Stomach smooth muscle (tissue), 2 donors: ENCODE results near the gene BACH1.
"Not testable (repeated sequence)": the region's sequence is repeated elsewhere in the genome, so short reads cannot be mapped to it uniquely, and the experiment has no call there.

Experiments used
- H3K27ac ChIP-seq: one replicate; pipeline ENCODE4 v1.7.0; 2013; ENCODE audit warnings: mild to moderate bottlenecking, low read length, inconsistent platforms
- H3K27me3 ChIP-seq, 2 donors: one replicate each; pipeline ENCODE4 v1.7.0; 2013; ENCODE audit warnings: low read length in 2 of 2; ENCODE audit not compliant: insufficient read depth in 2 of 2, control insufficient read depth in 1 of 2
- H3K36me3 ChIP-seq, 2 donors: one replicate each; pipeline ENCODE4 v1.7.0; 2013; ENCODE audit warnings: low read length in 2 of 2; ENCODE audit not compliant: control insufficient read depth in 2 of 2, insufficient read depth in 2 of 2
- H3K4me1 ChIP-seq: one replicate; pipeline ENCODE4 v1.7.0; 2013; ENCODE audit warnings: low read length; ENCODE audit not compliant: control insufficient read depth, insufficient read depth
- H3K4me3 ChIP-seq, 2 donors: one replicate each; pipeline ENCODE4 v1.7.0; 2013; ENCODE audit warnings: low read length in 2 of 2
- H3K9ac ChIP-seq, 2 donors: one replicate each; pipeline ENCODE4 v1.7.0; 2013; ENCODE audit warnings: low read length in 2 of 2, mild to moderate bottlenecking in 1 of 2
- H3K9me3 ChIP-seq, 2 donors: one replicate each; pipeline ENCODE4 v1.7.0; 2013; ENCODE audit warnings: low read length in 2 of 2; ENCODE audit not compliant: control insufficient read depth in 2 of 2
- donor health status: healthy.
- donor health status: Pancreatic carcinoma.

The BACH1 gene

DNA sequence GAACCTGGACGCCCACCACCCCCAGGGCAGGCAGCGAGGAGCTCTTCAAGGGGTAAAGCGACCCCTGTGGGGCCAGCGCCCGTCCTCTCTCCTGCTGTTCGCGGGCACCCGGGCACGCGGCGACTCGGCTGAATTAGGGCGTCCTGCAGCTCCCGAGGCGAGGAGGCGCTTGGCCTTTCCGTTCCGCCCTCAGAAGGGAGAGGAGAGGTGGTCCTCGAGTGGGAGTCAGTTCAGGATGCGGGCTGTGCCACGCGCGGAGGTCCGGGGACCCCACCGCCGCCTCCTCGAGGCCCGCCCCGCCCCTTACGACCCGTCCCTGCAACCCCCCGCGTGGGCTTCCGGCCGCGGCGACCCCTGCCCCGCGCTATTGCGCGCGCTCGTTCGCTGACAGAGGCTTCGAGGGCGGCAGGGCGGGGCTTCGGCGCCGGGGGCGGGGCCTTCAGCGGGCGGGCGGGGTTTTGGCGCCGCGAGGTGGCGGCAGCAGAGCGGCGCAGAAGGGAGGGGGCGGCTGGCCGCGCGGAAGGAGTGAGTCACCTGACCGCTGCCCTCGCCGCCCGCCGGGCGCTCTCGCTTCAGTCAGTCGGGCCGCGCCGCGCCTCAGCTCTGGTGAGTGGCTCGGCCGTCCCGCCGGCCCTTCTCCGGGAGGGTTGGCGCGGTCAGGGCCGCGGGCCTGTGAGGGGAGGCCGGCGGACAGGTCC lies at the start of gene BACH1:
Gene BACH1 (plus strand): TSS at position 575 of the 698 bp plus-strand sequence. CDS start 22,359 bp downstream, outside the sequence.
- Histone ChIP-seq H3K9ac (peak within 1 kb of the TSS; percentile 83 to 84), H3K4me3 (peak within 1 kb of the TSS; percentile 95 to 97), H3K27ac (peak within 1 kb of the TSS; percentile 25), H3K36me3 (no peaks in the 10 kb centered on the region), H3K9me3 (no peaks in the 10 kb centered on the region), H3K4me1 (peaks cover 29% of the 10 kb centered on the region), H3K27me3 (no peaks in the 10 kb centered on the region)

DNA sequence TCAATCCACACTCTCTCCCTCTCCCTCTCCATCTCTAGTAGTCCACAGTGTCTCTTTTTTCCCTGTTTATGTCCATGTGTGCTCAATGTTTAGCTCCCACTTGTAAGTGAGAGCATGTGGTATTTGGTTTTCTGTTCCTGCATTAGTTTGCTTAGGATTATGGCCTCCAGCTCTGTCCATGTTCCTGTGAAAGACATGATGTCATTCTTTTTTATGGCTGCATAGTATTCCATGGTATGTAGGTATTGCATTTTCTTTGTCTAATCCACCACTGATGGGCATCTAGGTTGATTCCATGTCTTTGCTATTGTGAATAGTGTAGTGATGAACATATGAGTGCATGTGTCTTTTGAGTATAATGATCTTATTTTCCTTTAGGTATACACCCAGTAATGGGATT lies 49.4 kb upstream of the BACH1 start:
- not testable (repeated sequence) for H3K4me3 ChIP-seq, H3K27ac ChIP-seq, H3K36me3 ChIP-seq, H3K9me3 ChIP-seq, H3K4me1 ChIP-seq, H3K9ac ChIP-seq, H3K27me3 ChIP-seq

DNA sequence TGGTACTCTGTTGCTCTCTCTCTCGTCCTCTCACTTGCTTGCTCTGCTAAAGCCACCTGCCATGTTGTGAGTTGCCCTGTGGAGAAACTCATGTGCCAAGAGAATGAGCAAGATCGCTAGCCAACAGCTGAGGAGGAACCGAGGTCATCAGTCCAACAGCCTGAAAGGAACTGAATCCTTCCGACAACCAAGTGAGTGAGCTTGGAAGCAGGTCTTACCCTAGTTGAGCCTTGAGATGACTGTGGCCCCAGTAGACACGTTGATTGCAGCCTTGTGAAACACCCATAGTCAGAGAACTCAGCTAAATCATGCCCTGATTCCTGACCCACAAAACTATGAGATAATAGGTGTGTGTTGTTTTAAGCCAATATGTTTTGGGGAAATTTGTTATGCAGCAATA lies 48.1 kb upstream of the BACH1 start:
- H3K4me1 ChIP-seq: no peaks in the 10 kb centered on the region
- no peaks in the 10 kb centered on the region for H3K27me3 ChIP-seq
- no peaks in the 10 kb centered on the region for H3K36me3 ChIP-seq
- no peak overlapping the region for H3K4me3 ChIP-seq
- H3K9ac ChIP-seq: no peak overlapping the region
- peaks cover 3 to 8% of the 10 kb centered on the region in 2 donors for H3K9me3 ChIP-seq
- no peak overlapping the region for H3K27ac ChIP-seq

DNA sequence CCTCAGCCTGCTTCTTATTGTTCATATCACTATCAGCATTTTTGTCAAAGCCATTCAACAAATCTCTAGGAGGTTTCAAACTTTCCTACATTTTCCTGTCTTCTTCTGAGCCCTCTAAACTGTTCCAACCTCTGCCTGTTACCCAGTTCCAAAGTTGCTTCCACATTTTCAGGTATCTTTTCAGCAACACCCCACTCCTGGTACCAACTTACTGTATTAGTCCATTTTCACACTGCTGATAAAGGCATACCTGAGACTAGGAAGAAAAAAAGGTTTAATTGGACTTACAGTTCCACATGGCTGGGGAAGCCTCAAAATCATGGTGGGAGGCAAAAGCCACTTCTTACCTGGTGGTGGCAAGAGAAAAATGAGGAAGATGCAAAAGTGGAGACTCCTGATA lies 44.9 kb upstream of the BACH1 start:
- H3K4me1 ChIP-seq, H3K27ac ChIP-seq, H3K4me3 ChIP-seq, H3K36me3 ChIP-seq, H3K9me3 ChIP-seq, H3K27me3 ChIP-seq, H3K9ac ChIP-seq: not testable (repeated sequence)

DNA sequence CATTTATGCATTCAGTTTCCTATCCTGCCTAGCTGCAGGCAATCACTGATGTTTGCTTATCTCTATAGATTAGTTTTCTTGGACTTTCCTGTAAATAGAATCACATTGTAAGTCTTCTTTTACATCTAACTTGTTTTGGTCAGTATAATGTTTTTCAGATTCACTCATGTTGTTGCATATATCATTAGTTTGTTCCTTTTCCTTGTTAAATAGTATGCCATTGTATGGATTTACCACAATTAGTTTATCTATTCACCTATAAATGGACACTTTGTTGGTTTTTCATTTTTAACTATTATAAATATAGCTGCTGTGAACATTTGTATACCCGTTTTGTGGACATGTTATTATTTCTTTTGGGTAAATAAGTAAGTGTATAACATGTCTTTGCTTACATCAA lies 44.2 kb upstream of the BACH1 start:
- Histone ChIP-seq H3K36me3 (no peaks in the 10 kb centered on the region), H3K4me3 (no peak overlapping the region), H3K9me3 (peaks cover 3 to 8% of the 10 kb centered on the region in 2 donors), H3K4me1 (no peaks in the 10 kb centered on the region), H3K27ac (no peak overlapping the region), H3K27me3 (no peaks in the 10 kb centered on the region), H3K9ac (no peak overlapping the region)

DNA sequence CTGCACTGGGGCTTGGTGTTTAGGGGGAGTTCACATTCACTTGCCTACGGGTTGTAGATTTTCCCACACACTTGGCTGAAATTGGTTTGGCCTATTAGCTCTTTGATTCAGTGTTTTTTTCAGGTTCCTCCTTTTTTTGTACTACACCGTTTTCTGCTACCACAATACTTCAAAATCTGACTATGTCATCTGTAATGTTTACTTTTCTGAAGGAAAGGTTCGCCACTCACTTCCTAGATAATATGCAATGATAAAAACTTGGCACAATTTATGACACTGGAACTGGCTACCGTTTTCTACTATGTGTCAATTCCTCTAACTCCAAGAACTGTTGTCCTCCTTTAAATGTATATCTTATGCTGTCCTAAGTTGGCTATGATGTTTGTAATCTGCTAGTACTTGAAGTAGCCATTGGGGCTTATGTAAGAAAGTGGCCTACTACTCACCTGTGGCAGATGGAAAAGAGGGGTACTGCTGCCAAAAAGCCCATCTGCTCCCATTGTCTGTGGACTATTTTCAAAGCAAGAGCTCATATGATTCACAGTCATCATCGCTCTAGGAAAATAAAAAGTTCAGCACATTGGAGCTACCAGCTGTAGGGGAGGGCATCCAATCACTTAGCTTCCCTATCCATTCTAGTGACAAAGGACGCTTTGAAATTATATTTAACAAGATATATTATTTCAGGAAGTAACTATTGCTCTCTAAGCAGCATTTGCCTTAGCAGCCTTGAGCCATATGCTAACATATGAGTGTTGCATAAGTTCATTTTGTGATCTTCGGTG lies 42.4 kb upstream of the BACH1 start:
- H3K4me3 ChIP-seq: no peak overlapping the region
- peaks cover 3 to 8% of the 10 kb centered on the region in 2 donors for H3K9me3 ChIP-seq
- H3K27ac ChIP-seq: no peak overlapping the region
- H3K27me3 ChIP-seq: no peaks in the 10 kb centered on the region
- H3K9ac ChIP-seq: no peak overlapping the region
- H3K36me3 ChIP-seq: no peaks in the 10 kb centered on the region
- H3K4me1 ChIP-seq: no peaks in the 10 kb centered on the region

DNA sequence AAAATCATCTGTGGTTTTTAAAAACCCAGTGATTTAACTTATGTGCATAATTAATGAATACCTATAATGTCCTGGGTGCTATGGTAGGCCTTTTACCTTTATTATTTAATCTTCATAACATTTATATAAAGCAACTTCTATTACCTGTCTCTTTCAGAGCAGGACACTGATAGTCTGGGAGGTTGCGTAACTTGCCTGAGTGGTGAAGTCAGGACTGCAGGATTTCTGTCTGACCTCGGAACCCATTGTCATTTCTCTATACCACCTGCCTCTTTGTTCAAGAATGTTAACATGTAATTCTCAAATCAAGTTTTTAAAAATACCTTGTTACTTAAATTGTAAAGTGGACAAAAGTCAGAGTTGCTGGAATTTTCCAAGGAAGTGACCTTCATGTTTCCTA lies 41.0 kb upstream of the BACH1 start:
- no peaks in the 10 kb centered on the region for H3K4me1 ChIP-seq
- H3K27me3 ChIP-seq: no peaks in the 10 kb centered on the region
- H3K9me3 ChIP-seq: peaks cover 3 to 8% of the 10 kb centered on the region in 2 donors
- H3K36me3 ChIP-seq: no peaks in the 10 kb centered on the region
- H3K27ac ChIP-seq: no peak overlapping the region
- no peak overlapping the region for H3K9ac ChIP-seq
- no peak overlapping the region for H3K4me3 ChIP-seq

DNA sequence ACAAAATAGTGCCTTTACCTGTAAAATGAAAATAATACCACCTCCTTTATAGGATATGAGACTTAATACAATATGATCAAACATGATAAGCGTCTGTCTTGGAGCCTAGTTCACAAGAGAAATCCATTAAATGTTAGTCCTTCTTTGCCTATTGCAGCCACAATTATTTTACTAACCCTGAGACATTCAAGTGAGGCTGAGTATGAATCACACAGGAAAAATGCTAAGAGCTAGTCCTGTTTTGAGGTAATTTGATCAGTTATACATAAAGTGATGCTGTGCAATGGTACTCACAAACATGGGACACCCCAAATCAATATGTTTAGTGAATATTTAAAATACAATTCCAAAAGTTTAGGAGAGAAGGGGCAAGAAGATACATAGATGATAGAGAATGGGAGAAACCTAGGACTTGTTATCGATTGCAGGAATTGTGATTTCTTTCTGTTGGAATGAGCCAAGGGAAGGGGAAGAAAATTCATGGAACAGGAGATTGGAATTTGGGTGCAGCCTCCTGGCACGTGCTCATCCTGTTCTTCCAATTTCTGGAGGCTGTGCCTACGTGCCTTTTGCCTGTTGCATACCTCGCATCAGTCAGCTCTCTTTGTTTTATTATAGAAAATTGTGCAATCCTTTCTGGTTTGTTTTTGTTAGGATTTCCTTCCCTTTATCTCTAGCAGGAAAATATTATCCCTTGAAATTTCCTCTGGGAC lies 39.9 kb upstream of the BACH1 start:
- H3K27ac ChIP-seq: no peak overlapping the region
- no peaks in the 10 kb centered on the region for H3K27me3 ChIP-seq
- no peak overlapping the region for H3K9ac ChIP-seq
- peaks cover 3 to 7% of the 10 kb centered on the region in 2 donors for H3K9me3 ChIP-seq
- H3K4me1 ChIP-seq: no peaks in the 10 kb centered on the region
- no peak overlapping the region for H3K4me3 ChIP-seq
- H3K36me3 ChIP-seq: no peaks in the 10 kb centered on the region

DNA sequence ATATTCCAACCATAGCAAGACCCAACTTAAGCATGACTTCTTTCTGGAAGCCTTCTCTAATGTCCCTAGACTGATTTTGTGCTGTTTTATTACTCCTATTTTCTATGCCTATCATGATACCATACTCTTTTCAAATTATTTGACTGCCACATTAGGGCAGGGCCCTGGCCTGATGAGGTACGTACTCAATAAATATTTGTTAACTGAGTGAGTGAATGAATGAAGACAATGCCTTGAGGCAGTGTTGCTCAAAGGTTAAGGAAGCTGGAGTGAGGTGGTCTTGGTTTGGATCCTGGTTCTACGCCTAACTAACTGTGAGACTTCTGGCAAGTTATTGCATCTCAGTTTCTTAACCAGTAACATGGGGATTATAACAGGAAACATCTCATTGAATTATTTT lies 38.3 kb upstream of the BACH1 start:
- H3K4me1 ChIP-seq: no peaks in the 10 kb centered on the region
- H3K27ac ChIP-seq: no peak overlapping the region
- H3K9ac ChIP-seq: no peak overlapping the region
- no peaks in the 10 kb centered on the region for H3K27me3 ChIP-seq
- H3K9me3 ChIP-seq: no peaks in the 10 kb centered on the region
- no peaks in the 10 kb centered on the region for H3K36me3 ChIP-seq
- no peak overlapping the region for H3K4me3 ChIP-seq

DNA sequence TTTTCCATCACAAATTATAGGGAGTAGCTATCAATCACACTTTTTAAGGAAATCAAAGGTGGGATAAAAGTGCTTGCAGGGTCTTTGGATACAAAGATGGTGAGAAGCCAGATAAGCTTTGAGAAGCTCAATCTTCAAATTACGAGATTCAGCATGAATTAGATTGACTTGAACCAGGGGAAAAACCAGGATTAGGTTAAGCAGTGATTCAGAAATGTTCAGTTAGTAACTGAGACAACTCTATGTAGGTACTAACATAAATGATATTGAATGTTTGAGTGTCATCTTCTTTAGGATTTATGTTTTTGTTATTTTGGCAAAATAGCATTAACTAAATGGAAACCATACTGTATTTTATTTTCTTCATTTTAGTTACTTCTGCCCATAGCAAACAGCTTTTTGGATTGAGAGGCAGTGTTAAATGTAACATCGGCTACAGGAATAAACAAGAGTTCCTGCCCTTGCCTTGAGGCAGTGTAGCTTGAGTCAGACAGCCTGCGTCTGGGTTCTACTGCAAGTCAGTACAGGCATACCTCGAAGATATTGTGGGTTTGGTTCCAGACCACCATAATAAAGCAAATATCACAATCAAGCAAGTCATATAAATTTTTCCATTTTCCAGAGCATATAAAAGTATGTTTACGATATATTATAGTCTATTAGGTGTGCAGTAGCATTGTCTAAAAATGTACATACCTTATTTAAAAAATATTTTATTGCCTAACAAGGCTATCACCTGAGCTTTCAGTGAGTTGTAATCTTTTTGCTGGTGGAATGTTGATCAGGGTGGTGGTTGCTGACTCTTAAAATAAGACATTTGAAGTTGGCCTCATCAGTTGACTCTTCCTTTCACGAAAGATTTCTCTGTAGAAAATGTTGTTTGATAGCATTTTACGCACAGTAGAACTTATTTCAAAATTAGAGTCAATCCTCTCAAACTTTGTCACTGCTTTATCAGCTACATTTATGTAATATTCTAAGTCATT lies 36.9 kb upstream of the BACH1 start:
- no peak overlapping the region for H3K9ac ChIP-seq
- H3K36me3 ChIP-seq: no peaks in the 10 kb centered on the region
- H3K4me3 ChIP-seq: no peak overlapping the region
- no peaks in the 10 kb centered on the region for H3K27me3 ChIP-seq
- no peaks in the 10 kb centered on the region for H3K4me1 ChIP-seq
- H3K27ac ChIP-seq: no peak overlapping the region
- no peaks in the 10 kb centered on the region for H3K9me3 ChIP-seq
